Astrocyte (in vitro differentiated cells and primary cell): ENCODE data around the gene NOS1. TPM values are rescaled to one million over a fixed set of nuclear protein-coding genes. Genes with fewer than 3 reads are reported as not detected.

Experiments
- DNase-seq: peaks from one replicate; pipeline ENCODE4 v3.0.0-alpha.2; 2010; ENCODE audit warnings: low read depth
- FAIRE-seq: peaks from 2 replicates; lab custom pipeline; 2011; peaks lifted over from hg19 to GRCh38; lab: Jason Lieb, UNC
- H2AFZ ChIP-seq: 2 replicates; pipeline ENCODE4 v1.6.0; 2012; ENCODE audit warnings: low read depth, low read length, inconsistent platforms
- H3K27ac ChIP-seq: 2 replicates; pipeline ENCODE4 v1.5.1; 2011; ENCODE audit warnings: low read depth, low read length, inconsistent platforms
- H3K27me3 ChIP-seq: 2 replicates; pipeline ENCODE4 v1.6.0; 2011; ENCODE audit warnings: low read length, inconsistent platforms; ENCODE audit not compliant: insufficient read depth
- H3K36me3 ChIP-seq: 2 replicates; pipeline ENCODE4 v1.5.1; 2011; ENCODE audit warnings: low read length, inconsistent platforms; ENCODE audit not compliant: insufficient read depth
- H3K4me1 ChIP-seq: 2 replicates; pipeline ENCODE4 v1.5.1; 2011; ENCODE audit warnings: low read length, inconsistent platforms; ENCODE audit not compliant: insufficient read depth
- H3K4me2 ChIP-seq: 2 replicates; pipeline ENCODE4 v1.6.0; 2012; ENCODE audit warnings: low read length, inconsistent platforms
- H3K4me3 ChIP-seq: 2 replicates; pipeline ENCODE4 v1.5.1; 2011; ENCODE audit warnings: low read depth, mild to moderate bottlenecking, low read length, inconsistent platforms; ENCODE audit not compliant: insufficient read depth
- H3K79me2 ChIP-seq: 2 replicates; pipeline ENCODE4 v1.6.0; 2012; ENCODE audit warnings: mild to moderate bottlenecking, low read length, inconsistent platforms; ENCODE audit not compliant: insufficient read depth
- H3K9ac ChIP-seq: 2 replicates; pipeline ENCODE4 v1.6.0; 2012; ENCODE audit warnings: mild to moderate bottlenecking, low read length, inconsistent platforms
- H3K9me3 ChIP-seq: 2 replicates; pipeline ENCODE4 v1.5.1; 2012; ENCODE audit warnings: low read depth, mild to moderate bottlenecking, low read length, inconsistent platforms; ENCODE audit not compliant: insufficient read depth
- H4K20me1 ChIP-seq: 2 replicates; pipeline ENCODE4 v1.6.0; 2012; ENCODE audit warnings: low read length, inconsistent platforms; ENCODE audit not compliant: insufficient read depth
- H3K27ac Mint-ChIP-seq: one replicate; pipeline ENCODE4 v1.8.0; 2021; ENCODE audit warnings: mild to moderate bottlenecking, mixed read lengths; ENCODE audit not compliant: unreplicated experiment
- H3K27me3 Mint-ChIP-seq: one replicate; pipeline ENCODE4 v1.8.0; 2021; ENCODE audit warnings: low read depth, mixed read lengths; ENCODE audit not compliant: unreplicated experiment
- H3K36me3 Mint-ChIP-seq: one replicate; pipeline ENCODE4 v1.8.0; 2021; ENCODE audit warnings: low read depth, mixed read lengths; ENCODE audit not compliant: unreplicated experiment
- H3K4me1 Mint-ChIP-seq: one replicate; pipeline ENCODE4 v1.8.0; 2021; ENCODE audit warnings: low read depth, mixed read lengths; ENCODE audit not compliant: unreplicated experiment
- H3K4me3 Mint-ChIP-seq: one replicate; pipeline ENCODE4 v1.8.0; 2021; ENCODE audit warnings: mild to moderate bottlenecking, moderate library complexity, mixed read lengths; ENCODE audit not compliant: unreplicated experiment
- H3K9me3 Mint-ChIP-seq: one replicate; pipeline ENCODE4 v1.8.0; 2021; ENCODE audit warnings: mild to moderate bottlenecking, mixed read lengths; ENCODE audit not compliant: unreplicated experiment
- CTCF ChIP-seq: IDR thresholded peaks from 2 replicates; pipeline ENCODE4 v1.5.1; 2011; ENCODE audit warnings: low read depth, mild to moderate bottlenecking, inconsistent platforms, low read length, moderate library complexity; ENCODE audit not compliant: insufficient read depth
- EZH2 ChIP-seq: IDR thresholded peaks from 2 replicates; pipeline ENCODE4 v1.6.1; 2012; ENCODE audit warnings: mild to moderate bottlenecking, low read length, inconsistent platforms; ENCODE audit not compliant: insufficient read depth
- total RNA-seq: library from RNA; stranded (reverse); gene quantifications from 2 replicates; pipeline ENCODE4 v1.2.1, GENCODE V29; 2021

The NOS1 gene
- total RNA-seq, 1 donor from 2014 or later: 0.05 TPM

GRCh38 chr12:117178745-117179144 lies 182.7 kb downstream of the NOS1 start:
- Histone ChIP-seq H3K27ac (no peak overlapping the region), H3K9ac (no peak overlapping the region), H3K4me1 (no peaks in the 10 kb centered on the region), H4K20me1 (peaks cover 12% of the 10 kb centered on the region), H3K36me3 (peaks cover 40% of the 10 kb centered on the region), H3K4me2 (no peak overlapping the region), H2AFZ (no peak overlapping the region), H3K27me3 (no peaks in the 10 kb centered on the region), H3K4me3 (no peak overlapping the region), H3K9me3 (no peaks in the 10 kb centered on the region), H3K79me2 (peaks cover 4% of the 10 kb centered on the region)
- no peaks in the 10 kb centered on the region for H3K27me3 Mint-ChIP-seq
- peaks cover 10% of the 10 kb centered on the region for H3K36me3 Mint-ChIP-seq
- FAIRE-seq (no peak), DNase-seq (no peak)
- TF ChIP-seq EZH2 (no peak), CTCF (no peak)
- H3K4me3 Mint-ChIP-seq: no peak overlapping the region
- H3K9me3 Mint-ChIP-seq: no peaks in the 10 kb centered on the region
- H3K4me1 Mint-ChIP-seq: peaks cover 3% of the 10 kb centered on the region
- no peak overlapping the region for H3K27ac Mint-ChIP-seq

GRCh38 chr12:117178301-117178700 lies 183.1 kb downstream of the NOS1 start:
- Mint-ChIP-seq H3K27ac (no peak overlapping the region), H3K27me3 (no peaks in the 10 kb centered on the region), H3K9me3 (no peaks in the 10 kb centered on the region), H3K4me1 (peaks cover 3% of the 10 kb centered on the region), H3K4me3 (no peak overlapping the region), H3K36me3 (peaks cover 7% of the 10 kb centered on the region)
- no peaks in the 10 kb centered on the region for H3K4me1 ChIP-seq
- TF ChIP-seq EZH2 (no peak), CTCF (no peak)
- H3K27ac ChIP-seq: no peak overlapping the region
- no peak overlapping the region for H2AFZ ChIP-seq
- H3K79me2 ChIP-seq: peaks cover 4% of the 10 kb centered on the region
- H3K9ac ChIP-seq: no peak overlapping the region
- H4K20me1 ChIP-seq: peaks cover 12% of the 10 kb centered on the region
- FAIRE-seq (no peak), DNase-seq (no peak)
- peaks cover 43% of the 10 kb centered on the region for H3K36me3 ChIP-seq
- no peak overlapping the region for H3K4me3 ChIP-seq
- no peaks in the 10 kb centered on the region for H3K9me3 ChIP-seq
- H3K27me3 ChIP-seq: no peaks in the 10 kb centered on the region
- H3K4me2 ChIP-seq: no peak overlapping the region

- H3K27me3 Mint-ChIP-seq: no peaks in the 10 kb centered on the region
- H3K4me1 Mint-ChIP-seq: no peaks in the 10 kb centered on the region
- H3K27ac ChIP-seq: no peak overlapping the region
- H3K9me3 ChIP-seq: no peaks in the 10 kb centered on the region
- no peaks in the 10 kb centered on the region for H3K9me3 Mint-ChIP-seq
- H3K4me1 ChIP-seq: no peaks in the 10 kb centered on the region
- H3K79me2 ChIP-seq: no peaks in the 10 kb centered on the region
- no peak overlapping the region for H3K27ac Mint-ChIP-seq
- DNase-seq (no peak), FAIRE-seq (no peak)
- peaks cover 9% of the 10 kb centered on the region for H4K20me1 ChIP-seq
- H3K27me3 ChIP-seq: no peaks in the 10 kb centered on the region
- TF ChIP-seq CTCF: no peak
- no peak for TF ChIP-seq EZH2
- peaks cover 11% of the 10 kb centered on the region for H3K36me3 Mint-ChIP-seq
- H3K4me3 ChIP-seq: no peak overlapping the region
- no peak overlapping the region for H3K4me2 ChIP-seq
- H3K4me3 Mint-ChIP-seq: no peak overlapping the region
- H3K36me3 ChIP-seq: peaks cover 39% of the 10 kb centered on the region
- no peak overlapping the region for H3K9ac ChIP-seq
- no peak overlapping the region for H2AFZ ChIP-seq
Observed at GRCh38 chr12:117172168-117172567, 189.3 kb downstream of the NOS1 start.
